GM18526 (cell line): ENCODE results near the gene SOX1.

ENCODE experiments used
- POLR2A ChIP-seq: IDR thresholded peaks from 3 replicates; pipeline ENCODE4 v1.6.1; 2011; ENCODE audit not compliant: insufficient read length; ENCODE audit errors: extremely low read depth

SOX1 gene

DNA sequence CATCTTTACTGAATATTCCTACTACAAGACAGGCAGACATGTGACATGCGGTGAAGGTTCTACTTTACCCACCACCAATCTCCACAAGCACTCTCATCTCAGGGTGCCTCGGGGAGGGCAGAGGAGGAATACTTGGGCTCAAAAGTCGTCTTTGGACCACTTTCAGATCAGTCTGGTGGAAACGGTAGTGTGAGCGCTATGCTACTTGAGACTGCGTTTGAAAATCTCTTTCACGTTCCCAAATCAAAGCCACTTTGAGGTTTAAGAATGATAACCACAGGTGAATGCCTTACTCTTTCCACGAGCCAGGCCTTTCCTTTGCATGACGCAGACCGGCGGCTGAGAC is 1.5 kb upstream of the SOX1 start:
- TF ChIP-seq POLR2A: no peak

DNA sequence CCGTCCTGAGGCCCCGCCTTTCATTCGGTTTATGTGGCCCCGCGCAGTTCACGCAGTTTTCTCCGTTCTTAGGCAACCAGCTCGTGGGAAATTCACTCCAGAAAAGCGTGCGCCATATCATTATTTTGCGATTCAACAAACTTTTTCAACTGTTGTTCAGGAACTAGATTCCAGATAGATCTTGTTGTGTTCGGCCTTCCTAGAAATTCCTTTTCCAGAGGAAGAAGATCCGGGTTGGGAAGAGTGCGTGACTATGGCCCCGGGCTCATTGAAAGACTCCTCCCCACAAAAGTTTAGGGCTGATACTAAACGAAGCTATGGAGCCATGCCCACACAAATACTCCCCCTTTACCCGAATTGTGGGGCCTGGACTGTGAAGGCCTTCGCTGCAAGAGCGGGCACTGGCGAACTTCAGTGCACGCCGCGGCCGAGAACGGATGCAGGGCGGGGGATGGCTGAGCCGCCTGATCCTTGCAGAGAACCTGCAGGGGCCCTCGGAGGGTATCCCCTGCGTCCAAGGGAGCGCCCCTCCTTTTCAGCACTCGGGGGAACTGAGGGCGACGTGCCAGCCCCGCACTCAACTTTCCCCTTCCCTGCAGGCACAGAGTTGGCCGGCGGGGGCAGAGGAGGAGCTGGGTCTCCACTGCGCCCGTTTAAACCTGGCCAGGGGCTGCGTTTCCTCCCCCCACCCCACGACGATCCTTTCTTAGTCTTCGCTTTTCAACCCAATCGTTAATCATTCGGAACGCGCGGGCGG is 904 bp upstream of the SOX1 start:
- no peak for TF ChIP-seq POLR2A

DNA sequence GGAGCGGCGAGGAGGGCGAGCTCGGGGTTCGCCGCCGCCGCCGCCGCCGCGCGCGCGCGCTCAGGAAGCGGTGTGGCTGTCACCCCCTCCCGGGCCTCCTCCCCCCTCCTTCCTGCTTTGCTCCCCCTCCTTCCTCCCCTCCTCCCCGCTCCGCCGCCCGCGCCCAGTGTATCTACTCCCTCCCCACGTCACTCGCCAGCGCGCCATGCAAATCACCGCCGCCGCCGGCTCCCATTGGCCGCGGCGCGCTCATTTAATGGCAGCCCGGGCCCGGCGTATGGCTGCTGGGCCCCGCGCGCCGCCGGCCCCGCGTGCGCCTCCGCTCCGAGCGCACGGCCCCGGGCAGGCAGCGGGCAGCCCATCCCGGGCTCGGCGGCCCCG is 335 bp upstream of the SOX1 start:
- TF ChIP-seq POLR2A: no peak

- TF ChIP-seq POLR2A: no peak
Measured at GRCh38 chr13:112067871-112068539, 1.1 kb downstream of the SOX1 start.

DNA sequence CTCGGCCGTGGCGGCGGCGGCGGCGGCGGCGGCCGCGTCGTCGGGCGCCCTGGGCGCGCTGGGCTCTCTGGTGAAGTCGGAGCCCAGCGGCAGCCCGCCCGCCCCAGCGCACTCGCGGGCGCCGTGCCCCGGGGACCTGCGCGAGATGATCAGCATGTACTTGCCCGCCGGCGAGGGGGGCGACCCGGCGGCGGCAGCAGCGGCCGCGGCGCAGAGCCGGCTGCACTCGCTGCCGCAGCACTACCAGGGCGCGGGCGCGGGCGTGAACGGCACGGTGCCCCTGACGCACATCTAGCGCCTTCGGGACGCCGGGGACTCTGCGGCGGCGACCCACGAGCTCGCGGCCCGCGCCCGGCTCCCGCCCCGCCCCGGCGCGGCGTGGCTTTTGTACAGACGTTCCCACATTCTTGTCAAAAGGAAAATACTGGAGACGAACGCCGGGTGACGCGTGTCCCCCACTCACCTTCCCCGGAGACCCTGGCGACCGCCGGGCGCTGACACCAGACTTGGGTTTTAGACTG is 1.7 kb downstream of the SOX1 start:
- TF ChIP-seq POLR2A: no peak

- TF ChIP-seq POLR2A: no peak
Measured at GRCh38 chr13:112069061-112069844, 2.3 kb downstream of the SOX1 start.

DNA sequence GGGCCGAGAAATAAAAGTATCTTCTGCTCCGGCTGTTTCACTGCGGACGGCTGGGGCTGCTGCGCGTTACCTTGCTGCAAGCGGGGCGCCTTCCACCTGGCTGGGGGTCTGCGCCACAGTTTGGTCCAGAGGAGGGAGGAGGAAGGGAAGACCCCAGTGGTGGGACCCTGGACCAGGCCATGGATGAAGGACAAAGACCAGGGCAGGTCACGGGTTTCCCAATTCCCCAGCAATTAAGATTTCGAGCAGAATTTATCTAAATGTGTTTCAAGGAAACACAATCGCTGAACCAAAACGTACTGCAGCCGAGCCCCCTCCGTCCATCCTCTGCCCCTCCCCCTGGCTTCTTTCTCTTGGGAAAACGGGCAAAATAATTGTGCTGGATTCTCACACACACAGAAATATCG is 2.9 kb downstream of the SOX1 start:
- no peak for TF ChIP-seq POLR2A

DNA sequence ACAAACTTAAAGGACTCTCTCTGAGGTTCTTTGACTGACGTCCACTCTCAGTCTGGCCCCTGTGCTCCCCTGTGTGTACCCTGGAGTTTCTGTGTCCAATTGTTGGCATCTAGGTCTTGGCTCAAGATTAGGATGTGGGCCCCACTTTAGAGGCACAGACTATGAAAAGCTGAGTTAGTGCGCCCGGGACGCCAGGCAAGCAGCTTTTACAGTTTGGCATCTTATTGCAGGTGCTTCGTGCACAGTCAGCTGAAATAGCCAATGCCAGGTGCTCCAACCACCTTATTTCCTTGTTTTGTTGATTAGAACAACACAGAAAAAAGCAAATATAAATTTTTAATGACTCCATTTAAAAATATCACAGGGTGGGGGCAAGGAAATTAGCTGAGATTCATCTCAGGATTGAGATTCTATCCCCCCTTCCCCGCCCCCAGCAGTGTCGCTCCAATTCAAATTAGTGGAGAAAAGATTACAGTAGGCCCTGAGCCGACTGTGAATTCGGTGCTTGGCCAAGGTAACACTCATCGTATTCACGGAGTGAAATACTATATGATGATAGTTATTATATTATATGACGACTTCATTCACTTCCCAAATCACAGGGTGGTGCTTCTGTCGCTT is 4.3 kb downstream of the SOX1 start:
- no peak for TF ChIP-seq POLR2A

DNA sequence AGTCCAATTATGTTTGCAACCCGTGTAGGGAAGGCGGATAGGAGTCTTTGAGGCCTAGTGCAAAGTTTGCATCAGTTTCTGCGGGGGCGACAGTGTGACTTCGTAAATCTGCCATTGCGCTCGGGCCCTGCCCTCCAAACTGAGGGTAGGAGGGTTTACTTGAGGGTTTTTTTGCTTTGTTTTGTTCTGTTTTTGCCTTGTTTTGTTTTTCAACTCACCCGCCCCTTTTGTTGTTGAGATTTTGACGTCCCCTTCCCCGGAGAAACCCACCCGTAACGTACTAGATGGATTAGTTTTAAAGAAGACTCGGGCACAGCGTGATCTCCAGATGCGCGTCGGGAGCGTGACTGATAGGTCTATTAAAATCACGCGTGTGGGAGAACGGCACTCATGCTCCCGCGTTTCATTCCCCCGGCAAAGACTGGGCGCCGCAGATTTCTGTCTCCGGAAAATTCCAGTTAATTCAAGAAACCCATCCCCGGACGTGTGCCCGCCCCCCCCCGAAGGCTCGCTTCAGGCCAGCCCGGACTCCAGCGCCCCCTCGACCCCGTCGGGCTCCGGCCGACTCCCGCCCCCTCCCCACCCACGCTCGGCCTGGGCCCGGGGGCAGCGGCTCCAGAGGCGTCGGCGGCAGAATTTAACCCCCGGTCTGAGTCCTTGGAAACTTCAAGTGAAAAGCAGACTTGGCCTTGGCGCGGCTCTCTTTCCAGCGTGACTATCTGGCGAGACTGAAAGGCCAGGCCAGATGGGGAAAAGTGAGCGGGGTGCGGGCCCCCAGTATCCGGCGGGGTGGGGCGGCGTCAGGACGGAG is 5.0 kb downstream of the SOX1 start:
- no peak for TF ChIP-seq POLR2A

DNA sequence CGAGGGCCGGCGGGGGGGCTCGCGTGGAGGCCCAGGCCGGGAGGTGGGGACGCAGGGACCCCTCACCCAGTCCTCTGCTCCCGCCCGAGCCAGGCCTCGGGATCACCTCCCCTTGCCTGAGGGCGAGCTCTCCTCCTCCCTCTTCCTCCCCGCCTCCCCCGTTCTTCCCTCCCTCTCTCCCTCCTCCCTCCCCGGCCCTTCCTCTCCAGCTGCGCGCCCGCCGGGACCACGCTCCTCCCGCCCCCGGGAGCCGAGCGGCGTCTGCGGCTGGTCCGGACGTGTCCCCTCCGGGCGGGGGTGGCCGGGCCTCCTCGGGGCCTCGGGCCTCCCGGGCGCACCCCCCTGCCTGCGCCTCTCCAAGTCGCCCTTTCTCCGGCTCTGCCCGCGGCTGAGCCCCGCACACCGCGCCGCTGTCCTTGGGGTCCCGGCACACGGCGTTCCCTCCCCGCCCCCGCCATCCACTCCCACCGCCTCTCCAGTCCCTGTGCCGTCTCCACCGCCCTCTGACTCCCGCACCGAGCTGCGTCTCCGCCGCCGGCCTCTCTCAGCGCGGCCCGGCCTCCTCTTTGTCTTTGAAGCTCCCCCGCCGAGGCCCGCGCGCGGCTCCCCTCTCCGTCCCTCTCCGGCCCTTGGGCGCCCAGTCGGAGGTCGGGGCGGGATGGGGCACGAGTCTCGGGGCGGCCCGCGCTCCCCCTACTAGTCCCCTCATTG is 5.7 kb downstream of the SOX1 start:
- TF ChIP-seq POLR2A: no peak

- TF ChIP-seq POLR2A: no peak
Measured at GRCh38 chr13:112073245-112074138, 6.5 kb downstream of the SOX1 start.

DNA sequence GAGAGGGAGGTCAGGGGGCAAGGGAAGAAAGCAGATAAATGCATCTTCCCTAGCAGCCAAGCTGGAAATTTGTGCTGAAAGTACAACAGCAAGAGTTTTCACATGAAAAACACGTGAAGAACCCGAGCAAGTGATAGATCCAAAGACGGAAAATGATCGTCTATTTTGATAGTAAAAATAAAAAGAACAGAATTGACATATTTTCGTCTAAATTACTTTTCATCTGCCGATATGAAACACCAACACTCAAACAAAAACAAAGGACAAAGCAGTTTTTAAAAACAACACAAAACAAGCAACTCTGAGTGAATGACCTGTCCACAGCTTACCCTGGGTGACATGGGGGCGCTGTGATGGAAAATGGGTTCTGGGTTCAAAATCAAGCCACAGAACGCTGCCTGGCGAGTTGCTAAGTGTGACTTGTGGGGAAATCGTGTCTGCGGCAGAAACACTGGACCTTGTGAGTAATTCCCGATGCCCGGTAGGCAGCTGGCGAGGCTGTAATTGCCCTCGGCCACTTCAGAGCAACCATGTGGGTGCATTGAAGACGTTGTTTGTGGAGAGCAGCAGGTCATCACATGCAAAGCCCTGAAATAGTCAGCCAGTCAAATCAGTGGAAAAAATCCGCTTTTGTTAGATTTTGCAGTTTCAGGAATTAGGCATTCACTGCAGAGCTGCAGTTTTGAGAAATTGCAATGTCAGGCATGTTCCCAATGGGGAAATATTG is 7.4 kb downstream of the SOX1 start:
- no peak for TF ChIP-seq POLR2A

DNA sequence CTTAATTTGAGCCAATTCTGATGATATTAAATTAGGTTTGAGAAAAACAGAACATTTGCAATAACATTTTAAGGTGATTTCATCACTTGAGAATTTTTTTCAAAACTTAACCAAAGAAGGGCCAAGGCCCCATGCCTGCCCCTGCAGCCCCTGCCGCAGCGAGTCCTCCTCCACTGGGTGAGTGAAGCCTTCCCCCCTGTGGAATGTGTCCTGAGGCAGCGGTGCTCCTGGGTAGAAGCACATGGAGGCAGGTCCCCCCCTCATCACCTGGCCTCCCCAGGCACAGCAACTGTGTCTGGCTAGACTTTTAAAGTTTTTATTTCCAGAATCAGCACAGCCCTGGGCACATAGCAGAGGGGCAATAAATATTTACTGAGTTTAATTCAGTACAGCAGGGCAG is 10.8 kb downstream of the SOX1 start:
- TF ChIP-seq POLR2A: no peak

GRCh38 chr13:112078216-112078615 is 11.3 kb downstream of the SOX1 start:
- no peak for TF ChIP-seq POLR2A
